GM21381 (cell line): ENCODE data around the gene TRABD2B.

Source experiments
- ATAC-seq: cut with Tn5 transposase; IDR thresholded peaks from one replicate; pipeline ENCODE4 v1.9.1; 2021; ENCODE audit warnings: mild to moderate bottlenecking, moderate library complexity; ENCODE audit not compliant: unreplicated experiment

TRABD2B gene

DNA sequence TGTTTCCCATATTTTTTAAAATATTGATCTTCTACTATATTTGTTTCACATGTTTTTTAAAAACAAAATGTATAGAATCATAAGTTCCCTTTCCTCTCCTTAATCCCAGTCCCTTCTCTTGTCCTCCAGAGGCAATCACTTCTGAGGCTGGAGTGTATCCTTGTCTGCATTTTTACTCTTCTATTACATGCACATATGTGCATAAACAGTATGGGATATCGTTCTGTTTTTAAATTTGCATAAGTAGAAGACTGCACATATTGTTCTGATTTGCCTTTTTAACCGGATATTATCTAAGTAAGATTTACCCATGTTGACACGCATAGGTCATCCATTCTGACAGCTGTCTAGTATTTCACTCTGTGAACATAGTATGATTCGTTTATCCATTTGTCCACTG lies 142.0 kb downstream of the TRABD2B start:
- ATAC-seq: no peak

DNA sequence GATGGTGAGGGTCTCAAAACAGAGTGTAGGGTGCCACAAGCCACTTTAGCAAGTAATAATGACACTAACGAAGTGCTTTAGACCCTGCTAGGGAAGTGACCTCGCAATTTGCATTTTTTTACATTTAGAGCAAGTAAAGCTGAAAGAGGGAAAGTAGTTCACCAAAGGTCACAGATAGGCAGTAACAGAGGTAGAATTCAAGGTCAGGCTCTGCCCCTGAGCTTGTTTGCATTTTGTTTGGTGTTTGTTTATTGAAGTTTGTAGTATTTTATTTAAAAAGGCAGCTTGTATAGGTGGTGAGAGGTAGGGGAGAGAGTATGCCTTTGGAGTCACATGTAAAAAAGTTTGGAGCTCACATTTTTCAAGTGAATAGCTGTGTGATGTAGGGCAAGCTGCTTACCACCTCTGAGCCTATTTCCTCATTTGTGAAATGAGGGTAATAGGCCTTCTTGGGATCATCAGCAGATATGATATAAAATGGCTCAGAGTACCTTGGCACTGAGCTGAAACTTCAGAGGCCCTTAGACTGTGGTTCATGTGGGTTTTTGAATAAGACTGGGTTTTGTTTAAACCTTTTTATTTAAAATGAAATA lies 142.5 kb downstream of the TRABD2B start:
- ATAC-seq: no peak

DNA sequence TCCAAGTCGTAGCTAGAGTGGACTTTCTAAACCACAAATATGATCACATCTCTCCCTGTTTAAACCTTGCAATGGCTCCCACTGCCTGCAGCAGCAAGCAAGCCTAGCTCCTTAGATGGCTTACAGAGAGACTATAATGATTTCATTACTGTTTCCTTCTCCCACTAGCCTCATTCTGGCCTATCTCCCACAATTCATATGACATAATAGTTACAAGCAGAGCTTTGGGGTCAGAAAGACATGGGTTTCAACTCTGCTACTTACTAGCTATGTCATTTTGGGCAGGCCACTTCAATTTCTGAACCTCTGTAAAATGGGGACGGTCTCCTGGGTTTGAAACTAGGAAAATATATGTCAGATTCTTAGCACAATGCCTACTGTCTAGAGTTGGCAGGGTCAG lies 143.3 kb downstream of the TRABD2B start:
- no peak for ATAC-seq

DNA sequence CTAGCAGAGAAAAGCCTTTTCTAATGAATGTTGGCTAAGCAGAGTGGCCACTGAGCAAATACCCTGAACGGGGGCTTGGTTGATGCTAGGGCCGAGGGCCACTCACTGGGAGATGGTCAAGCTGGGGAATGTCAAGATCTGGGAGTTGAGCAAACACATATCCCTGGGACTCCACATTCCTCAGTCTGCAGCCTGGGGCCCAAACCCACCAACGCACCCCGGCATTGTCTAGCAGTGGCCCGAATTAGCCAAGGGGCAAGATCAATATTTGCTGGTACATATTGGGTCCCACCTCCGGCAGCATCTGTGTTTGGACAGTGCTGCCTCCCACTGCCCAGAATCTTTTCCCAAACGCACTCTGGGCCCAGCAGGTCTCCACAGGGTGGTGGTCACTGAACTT lies 144.1 kb downstream of the TRABD2B start:
- no peak for ATAC-seq

DNA sequence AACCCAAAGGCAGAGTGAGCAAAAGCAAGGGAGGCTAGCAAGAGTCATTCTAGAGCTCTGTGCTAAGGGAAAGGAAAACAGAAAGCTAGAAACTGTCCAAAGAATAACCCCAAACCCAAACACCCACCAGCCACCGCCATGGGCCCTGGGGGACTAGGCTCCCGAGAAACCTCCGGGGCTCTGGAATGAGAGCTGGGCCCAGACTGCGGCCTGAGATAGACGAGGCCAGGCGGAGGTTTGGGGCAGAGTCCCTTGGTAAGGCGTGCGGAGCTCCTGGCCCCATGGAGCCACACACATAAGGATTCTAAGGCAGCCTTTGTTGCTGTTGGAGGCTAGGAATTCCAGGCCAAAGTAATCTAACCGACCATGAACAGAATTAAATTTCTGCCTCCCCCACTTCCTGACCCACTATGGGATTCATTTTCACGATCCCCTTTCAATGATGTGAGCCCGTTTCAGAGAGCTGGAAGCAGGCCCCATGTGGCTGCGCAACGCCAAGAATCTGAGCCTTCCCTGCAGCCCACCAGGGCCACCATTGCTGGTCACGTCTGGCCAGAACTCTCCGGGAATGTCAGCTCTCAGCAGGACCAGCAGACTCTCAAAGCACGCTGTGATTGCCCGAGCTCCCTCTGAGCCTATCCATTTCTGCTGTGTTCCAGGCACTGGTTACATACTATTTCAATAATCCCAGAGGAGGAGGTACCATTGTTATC lies 145.0 kb downstream of the TRABD2B start:
- no peak for ATAC-seq

DNA sequence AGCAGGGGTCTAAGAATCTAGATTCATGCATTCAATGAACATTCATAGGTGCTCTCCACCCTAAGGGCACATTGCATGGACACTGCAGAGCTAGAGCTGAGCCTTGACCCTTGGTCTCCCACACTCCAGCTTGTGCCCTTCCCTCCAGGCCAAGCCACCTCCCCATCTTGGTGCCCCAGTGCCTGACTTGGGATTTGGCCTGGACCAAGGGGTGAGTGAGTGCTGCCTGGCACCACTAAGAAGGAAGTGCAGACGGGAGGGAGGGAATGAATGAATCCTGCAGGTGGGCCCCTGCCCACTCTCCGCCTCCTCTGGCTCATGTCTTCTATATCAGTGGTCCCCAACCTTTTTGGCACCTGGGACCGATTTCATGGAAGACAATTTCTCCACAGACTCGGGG lies 146.7 kb downstream of the TRABD2B start:
- no peak for ATAC-seq

DNA sequence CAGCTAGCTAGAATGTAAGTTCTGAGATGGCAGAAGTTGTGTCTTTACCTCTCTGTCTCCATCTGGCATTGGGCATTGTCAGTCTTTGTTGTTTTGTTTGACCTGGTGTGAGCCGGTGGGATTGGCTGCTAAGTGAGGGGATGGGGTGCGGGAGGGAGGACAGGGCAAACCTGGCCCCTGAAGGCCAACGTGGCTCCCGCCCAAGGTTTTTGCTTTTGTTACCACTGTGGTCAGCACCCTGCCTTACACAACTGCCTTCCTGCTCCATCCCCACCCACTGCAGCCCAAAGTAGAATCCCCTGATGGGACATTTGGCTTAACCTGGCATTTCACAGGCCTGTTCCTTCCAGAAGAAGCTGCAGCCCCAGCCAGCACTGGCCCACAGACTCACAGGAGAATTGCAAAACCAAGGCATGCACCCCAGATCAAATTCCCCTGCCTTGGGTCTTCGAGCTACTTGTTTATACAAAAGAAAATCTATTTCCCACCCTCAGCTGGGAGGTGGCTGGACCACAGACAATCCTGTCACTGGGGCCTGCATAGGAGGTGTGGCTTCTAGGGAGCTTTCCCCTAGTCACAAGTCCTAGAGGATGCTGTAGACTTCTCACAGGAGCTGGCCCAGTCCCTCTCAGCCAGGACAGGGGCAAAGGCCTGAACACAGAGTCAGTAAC lies 147.5 kb downstream of the TRABD2B start:
- no peak for ATAC-seq

DNA sequence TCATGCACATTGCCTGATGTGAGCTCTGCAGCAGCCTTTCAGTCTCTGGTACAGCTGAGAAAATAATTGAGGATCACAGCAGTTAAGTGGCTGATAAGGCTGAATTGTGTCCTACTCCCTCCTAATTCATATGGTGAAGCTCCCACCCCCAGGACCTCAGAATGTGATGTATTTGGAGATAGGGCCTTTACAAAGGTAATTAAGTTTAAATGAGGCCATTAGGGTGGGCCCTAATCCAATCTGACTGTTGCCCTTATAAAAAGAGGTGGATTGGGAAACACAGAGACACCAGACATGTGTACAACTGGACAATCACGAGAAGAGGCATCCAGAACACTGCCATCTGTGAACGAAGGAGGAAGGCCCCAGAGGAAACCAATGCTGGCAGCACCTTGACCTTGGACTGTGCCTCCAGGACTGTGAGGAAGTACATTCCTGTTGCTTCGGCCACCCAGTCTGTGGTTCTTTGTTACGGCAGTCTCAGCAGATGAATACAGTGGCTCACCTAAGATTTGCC lies 148.1 kb downstream of the TRABD2B start:
- ATAC-seq: no peak

DNA sequence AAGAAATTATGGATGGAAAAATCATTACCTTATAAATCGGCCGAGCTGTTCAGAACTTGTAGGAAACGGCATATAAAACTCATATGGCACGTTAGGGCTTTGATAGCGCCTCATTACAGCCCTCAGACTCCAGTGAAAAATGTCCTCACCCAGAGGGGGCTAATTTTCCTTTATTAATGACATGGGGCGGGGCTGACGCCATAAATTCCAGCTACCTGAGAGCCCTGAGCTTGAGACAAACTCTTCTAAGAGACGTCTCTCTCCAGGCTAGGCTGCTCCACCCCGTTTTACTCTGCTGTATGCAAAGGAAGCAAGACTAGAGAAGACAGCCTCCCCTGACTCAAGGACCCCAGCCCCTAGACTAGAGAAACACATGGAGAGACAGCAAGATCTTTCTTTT lies 149.4 kb downstream of the TRABD2B start:
- no peak for ATAC-seq

DNA sequence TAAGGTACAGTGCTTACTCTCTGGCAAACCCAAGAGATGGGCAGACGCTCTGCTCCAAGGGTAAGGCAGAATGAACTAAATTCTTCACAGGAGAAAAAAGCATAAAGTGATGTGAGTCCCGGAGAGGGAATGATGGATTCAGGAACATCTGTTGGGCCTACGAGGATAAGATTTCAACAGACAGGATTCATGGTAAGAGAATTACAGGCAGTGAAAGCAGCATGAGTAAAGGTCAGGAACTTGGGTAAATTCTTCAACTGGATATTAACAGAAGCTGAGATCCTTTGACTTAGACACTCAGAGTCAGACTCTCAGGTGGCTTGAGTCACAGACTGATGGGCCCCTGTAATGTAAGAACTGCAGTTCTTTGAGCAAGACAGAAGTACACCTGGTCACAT lies 152.6 kb downstream of the TRABD2B start:
- no peak for ATAC-seq

DNA sequence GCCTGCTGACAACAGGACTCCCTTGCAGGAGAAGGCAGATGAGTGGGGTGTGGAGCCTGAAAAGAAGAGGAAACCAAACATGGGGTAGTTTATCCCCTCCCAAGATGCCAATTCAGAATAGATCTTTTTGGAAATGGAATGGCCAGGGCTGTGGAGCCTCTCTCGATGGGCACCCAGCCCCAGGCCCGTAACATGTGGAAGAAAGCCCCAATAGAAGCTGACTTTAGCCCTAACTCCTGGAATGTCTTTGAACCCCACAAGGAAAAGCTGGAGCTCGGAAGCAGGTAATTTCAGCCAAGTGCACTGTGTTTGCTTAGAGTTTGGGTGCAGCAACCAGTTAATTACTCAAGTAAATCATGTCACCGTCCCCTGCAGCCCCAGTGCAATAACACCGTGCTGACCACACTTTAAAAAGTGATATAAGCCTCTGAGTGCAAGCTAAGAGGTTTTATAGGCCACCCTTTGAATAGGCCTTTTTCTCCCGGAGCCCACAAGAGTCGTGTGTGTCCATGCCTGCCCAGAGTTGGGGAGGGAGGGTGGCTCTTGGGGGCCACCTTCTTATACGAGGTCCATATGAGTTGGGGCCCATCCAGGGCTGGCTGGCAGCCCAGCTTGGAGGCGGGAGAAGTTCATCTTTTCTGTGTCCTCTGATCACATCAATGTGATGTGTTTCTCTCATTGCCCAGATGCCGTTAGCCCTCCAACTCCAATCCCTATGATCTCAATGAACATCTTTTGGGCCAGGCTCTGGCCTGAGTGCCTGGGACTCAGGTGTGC lies 153.2 kb downstream of the TRABD2B start:
- no peak for ATAC-seq

DNA sequence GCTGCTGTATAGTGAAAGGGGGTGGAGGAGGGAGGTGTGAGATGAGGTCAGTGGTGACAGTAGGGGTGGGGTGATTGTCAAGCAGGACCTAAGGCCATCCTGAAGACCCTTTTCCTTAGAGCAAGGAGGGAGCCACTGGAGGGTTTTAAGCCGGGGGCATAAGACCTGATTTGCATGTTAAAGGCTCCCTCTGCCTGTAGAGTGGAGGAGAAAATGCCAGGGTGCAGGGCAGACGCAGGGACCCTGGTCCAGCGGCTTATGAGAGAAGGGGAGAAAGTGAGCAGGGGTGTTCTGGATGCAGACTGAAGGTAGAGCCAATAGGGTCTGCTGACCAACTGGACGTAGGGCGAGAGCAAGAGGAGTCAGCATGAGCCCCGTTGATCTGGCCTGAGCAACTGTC lies 154.1 kb downstream of the TRABD2B start:
- no peak for ATAC-seq

DNA sequence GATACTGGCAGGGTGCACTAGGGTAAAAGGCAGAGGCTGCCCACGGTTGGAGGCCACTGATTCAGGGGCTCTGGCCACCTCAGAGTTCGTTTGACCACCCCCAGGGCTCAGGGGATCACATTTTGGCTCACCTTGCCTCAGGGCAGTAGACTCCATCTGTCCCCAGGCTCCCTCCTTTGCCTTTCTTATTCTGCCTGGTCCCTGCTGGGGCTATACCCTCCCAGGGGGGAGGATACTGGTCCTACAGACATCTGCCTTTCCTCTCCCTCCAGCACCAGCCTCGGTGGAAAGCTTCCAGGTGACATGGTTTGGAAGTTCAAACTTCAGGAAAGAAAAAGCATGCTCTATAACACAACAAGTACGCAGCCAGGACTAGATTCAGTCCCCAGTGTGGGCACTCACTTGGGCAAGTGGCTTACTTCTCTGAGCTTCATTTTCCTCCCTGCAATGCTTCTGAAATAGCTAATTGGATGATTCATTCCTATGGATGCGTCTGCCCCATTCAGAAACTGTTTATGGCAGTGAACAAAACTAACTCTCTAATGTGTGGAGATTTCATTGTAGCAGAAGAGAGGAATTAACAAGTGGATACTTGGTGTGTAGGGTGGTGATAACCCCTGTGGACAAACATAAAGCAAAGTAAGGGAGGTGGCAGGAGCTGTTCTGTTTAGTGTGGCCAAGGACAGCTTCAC lies 154.8 kb downstream of the TRABD2B start:
- ATAC-seq: no peak

DNA sequence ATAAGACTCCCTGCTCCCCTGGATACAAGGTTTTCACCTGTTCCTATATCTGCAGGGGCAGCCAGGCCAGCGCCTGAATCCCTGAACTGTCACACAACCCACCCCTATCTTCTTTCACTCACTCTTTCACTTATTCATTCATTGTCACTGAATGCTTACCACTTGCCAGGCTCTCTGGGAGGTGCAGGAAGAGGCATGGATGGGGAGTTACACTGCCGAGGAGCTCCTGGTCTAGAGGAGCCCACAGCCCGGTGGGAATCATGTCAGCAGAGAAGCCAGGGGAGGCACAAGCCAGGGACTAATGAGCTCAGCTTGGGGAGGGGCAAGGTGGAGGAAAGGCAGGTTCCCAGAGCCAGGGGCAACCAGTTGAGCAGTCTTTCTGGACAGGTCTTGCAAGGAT lies 155.8 kb downstream of the TRABD2B start:
- ATAC-seq: no peak

DNA sequence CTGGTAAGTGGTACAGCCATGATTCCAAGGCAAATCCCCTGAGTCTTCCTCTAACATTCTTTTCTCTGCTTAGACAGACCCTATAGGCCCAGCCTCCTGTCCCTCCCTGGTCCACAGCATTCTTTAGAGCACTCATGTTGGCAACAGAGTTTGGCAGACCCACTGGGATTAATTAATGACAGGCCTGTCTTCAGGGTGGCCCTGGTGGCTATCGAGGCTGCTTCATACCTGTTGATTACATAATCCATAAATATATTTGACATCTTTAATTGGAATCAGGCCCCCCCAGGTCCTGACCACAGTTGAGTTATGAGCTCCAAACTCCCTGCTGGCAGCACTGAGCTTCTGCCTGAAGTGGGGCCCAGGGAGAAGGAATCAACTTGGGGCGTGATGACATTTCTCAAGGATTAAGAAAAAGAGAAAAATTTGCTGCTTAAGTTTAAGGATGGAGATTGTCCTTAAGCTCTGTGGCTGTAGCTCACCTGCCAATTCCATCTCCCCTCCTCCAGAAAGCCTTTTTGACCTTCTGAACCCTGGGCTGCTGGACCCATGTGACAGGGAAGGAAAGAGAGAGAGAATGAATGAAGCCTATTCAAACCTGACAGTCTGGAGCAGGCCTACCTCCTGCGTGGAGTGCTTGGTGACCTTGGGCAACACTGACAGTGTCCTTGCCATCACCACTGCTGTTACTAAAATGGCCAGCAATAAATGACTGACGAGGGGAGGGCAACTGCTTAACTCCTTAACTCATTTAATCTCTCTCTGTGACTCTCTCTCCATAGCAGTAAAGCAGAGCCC lies 156.6 kb downstream of the TRABD2B start:
- no peak for ATAC-seq

DNA sequence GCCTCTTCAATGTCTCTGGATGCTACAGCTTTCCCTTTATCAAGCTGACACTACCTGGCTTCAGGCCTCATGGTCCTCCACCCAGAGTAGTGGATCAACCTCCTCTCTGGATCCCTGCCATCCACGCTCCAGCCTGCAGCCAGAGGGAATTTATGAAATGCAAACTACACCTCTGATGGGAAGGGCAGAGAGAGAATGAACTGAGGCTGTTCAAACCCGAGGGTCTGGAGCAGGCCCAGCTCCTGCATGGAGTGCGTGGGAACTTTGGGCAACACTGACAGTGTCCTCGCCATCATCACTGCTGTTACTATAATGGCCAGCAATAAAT lies 157.8 kb downstream of the TRABD2B start:
- no peak for ATAC-seq

DNA sequence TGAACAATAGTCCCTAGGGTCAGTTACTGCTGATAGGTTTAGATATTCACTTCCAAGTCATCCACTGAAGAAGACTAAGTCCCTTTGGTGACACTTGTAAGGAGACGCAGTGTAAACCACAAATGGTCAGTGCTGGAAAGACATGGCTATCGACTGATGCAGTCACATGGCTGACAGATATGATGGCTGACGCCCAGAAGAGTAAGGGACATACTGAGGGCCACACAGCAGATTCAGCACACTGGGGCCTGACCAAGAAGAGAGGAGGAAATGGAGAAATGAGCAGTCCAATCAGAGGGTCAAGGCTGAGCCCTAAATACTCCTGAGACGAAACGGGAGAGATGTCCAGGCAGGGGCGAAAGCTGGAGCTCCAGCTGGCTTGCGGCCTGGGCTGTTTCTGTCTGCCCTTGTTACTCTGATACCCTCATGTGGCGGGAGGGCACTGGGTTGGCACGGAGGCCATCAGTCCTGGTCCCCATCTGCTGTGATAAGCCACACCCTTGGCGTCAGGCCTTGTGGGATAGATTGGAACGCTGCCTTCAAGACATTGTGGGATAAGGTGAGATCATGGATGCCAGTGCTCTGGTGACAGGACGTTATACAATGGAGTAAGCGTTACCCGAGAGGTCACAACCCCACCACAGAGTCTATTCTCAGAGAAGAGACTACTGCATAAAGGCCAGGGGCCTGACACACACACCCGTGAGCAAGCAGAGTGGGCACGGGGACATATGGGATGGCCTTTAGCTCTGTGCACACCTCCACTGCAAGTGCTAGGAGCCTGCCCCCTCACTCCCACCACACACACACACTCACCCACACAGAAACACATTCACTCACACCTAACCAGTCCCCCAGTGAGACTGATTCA lies 158.4 kb downstream of the TRABD2B start:
- ATAC-seq: no peak

DNA sequence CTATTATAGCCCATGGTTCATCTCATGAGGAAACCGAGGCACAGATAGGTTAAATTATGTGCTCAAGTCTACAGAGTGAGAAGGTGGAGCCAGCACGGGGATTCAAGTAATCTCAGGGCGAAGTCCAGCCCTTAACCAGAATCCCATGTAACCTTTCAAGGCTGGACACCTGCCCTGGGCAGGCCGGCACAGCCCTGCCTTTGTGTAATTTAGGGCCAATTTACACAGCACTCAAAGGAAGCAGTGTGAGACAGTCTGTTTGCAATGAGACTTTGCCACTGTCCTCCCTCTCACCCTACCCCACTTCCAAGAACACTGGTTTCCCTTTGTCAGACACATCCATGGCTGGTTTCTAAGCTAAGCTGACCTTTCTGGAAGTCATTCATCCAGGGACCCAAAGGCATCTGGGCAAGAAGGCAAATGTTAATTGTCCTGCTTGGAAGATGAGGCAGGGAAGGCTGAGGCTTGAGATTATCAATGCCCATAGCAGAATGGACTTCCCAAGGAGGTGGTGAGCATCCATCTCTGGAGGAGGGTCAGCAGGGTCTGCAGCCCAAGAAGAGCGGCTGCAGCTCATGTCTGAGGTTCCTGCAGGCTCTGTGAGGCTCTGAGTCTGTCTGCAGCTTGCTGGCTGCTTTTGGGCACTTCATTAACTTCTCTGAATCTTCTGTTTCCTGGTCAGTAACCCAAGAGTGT lies 159.2 kb downstream of the TRABD2B start:
- ATAC-seq: no peak
